NB4 (cell line): ENCODE results near the gene SYNGR3.

Source experiments
- DNase-seq: peaks from one replicate; pipeline ENCODE4 v3.0.0; 2010; ENCODE audit warnings: low read depth
- H3K4me3 ChIP-seq: one replicate; pipeline ENCODE4 v1.5.1; 2011; ENCODE audit warnings: mild to moderate bottlenecking, low read depth, low read length, moderate library complexity
- MYC ChIP-seq: IDR thresholded peaks from 2 replicates; pipeline ENCODE4 v1.6.1; 2011; ENCODE audit warnings: low read depth, low read length
- POLR2A ChIP-seq: IDR thresholded peaks from 2 replicates; pipeline ENCODE4 v1.6.1; 2011; ENCODE audit warnings: mild to moderate bottlenecking; ENCODE audit not compliant: insufficient read length; ENCODE audit errors: extremely low read depth
- TF ChIP-seq, protein P1 (sequence below): IDR thresholded peaks from one replicate; pipeline ENCODE4 v1.5.1; 2012; ENCODE audit warnings: low read depth, low read length
- TF ChIP-seq, protein P2 (sequence below): IDR thresholded peaks from 2 replicates; pipeline ENCODE4 v1.6.1; 2011; ENCODE audit warnings: low read depth, low read length

Gene SYNGR3

DNA sequence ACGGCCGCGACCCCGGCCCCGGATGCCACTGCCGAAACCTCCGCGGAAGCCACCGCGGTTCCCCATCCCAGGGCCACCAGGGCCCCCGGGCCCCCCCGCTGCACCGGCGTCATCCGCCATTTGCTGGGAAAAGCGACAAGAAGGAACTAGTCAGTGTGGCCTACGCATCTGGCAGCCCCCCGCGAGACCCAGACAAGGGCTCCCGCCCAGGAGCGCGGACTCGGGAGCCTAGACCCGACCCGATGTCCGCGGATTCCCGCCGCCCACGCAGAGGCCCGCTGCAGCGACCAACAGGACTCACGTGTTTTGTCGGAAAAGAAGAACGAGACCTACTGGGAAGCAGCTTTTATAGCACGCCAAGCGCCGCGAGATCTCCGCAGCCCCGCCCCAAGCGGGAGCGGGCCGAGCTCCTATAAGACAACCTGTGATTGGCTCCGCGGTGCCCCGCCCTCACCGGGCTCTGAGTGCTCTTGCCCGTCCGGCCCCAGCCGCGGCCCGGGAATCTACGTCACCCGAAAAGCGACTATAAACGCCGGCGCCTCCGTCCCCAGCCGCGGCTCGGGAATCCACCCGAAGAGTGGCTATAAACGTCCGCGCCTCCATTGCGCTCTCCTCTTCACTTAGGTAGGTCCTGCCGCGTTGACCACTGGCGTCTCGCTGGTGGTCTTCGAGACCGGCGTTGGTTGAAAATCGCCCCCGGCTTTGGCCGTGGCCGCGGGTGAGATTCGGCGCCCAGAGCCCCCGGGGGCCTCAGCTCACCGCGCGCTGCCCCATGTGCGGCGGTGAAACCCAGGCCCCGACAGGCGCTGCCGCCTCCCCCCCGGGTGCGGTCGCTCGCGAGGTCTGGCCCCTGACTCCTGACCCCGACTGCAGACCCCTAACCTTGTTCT lies 25.0 kb upstream of the SYNGR3 start, which contains the start of gene RPS2:
Gene RPS2 (minus strand): TSS at position 321 of the 890 bp plus-strand sequence. CDS start 201 bp downstream, at position 120.
- DNase-seq = peak; percentile 98
- H3K4me3 ChIP-seq = peak within 1 kb of the TSS; percentile 97
- TF ChIP-seq, protein P1, sequence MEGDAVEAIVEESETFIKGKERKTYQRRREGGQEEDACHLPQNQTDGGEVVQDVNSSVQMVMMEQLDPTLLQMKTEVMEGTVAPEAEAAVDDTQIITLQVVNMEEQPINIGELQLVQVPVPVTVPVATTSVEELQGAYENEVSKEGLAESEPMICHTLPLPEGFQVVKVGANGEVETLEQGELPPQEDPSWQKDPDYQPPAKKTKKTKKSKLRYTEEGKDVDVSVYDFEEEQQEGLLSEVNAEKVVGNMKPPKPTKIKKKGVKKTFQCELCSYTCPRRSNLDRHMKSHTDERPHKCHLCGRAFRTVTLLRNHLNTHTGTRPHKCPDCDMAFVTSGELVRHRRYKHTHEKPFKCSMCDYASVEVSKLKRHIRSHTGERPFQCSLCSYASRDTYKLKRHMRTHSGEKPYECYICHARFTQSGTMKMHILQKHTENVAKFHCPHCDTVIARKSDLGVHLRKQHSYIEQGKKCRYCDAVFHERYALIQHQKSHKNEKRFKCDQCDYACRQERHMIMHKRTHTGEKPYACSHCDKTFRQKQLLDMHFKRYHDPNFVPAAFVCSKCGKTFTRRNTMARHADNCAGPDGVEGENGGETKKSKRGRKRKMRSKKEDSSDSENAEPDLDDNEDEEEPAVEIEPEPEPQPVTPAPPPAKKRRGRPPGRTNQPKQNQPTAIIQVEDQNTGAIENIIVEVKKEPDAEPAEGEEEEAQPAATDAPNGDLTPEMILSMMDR = no peak
- TF ChIP-seq, protein P2, sequence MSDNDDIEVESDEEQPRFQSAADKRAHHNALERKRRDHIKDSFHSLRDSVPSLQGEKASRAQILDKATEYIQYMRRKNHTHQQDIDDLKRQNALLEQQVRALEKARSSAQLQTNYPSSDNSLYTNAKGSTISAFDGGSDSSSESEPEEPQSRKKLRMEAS = peak; percentile 88
- peak; percentile 95 for TF ChIP-seq MYC
- TF ChIP-seq POLR2A = peak; percentile 99

DNA sequence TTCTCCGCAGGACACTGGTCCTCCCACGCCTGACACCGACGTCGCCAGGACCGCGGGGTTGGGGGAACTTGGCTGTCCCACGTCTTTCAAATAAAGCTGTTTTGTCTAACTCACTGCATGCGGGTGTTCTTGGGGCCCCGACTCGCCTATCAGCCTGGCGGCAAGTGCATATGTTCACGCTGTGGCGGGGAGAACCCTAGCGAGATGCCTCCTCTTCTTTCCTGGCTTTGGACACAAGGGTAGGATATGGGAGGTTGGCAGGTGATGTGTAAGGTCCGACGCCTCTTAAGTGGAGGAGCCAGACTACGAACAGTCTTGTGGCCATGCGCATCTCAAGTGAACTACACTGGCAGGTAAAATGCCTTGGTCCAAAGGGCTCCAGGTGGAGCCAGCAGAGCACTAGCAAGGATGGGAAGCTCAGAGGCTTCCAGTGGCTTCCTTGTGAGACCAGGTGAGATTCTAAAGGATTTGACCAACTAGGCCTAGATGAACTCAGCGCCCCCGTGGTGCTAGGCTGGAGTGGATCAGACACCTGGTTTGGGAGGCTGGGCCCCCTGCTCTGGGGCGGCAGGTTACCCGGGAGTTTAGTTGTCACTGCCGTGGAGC lies 24.3 kb upstream of the SYNGR3 start:
- H3K4me3 ChIP-seq = peak overlapping the region; percentile 97

DNA sequence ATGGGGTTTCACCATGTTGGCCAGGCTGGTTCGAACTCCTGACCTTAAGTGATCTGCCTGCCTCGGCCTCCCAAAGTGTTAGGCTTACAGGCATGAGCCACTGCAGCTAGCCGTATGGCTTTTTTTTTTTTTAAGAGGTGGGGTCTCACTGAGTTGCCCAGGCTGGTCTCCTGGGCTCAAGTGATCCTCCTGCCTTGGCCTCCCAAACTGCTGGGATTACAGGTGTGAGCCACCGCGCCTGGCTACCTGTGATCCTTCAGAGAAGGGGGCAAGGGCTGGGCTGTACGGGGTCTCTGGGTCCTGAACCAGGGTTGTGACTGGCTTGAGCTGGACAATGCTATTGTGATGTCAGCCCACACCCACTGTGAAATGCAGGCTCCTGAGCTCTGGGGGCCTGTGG lies 23.3 kb upstream of the SYNGR3 start, which contains the start of gene RNF151:
Gene RNF151 (plus strand): TSS at position 397 of the 400 bp plus-strand sequence. CDS start 26 bp downstream, outside the sequence.
- DNase-seq = no peak
- H3K4me3 ChIP-seq = peak within 1 kb of the TSS; percentile 97
- no peak for TF ChIP-seq POLR2A
- TF ChIP-seq MYC = no peak
- TF ChIP-seq, protein P1 = no peak
- TF ChIP-seq, protein P2 = no peak

More for the DNA sequence above, 24.3 kb upstream of the SYNGR3 start:
- DNase-seq = no peak
- TF ChIP-seq, protein P1 = no peak
- TF ChIP-seq POLR2A (no peak), MYC (no peak)
- TF ChIP-seq, protein P2 = no peak

DNA sequence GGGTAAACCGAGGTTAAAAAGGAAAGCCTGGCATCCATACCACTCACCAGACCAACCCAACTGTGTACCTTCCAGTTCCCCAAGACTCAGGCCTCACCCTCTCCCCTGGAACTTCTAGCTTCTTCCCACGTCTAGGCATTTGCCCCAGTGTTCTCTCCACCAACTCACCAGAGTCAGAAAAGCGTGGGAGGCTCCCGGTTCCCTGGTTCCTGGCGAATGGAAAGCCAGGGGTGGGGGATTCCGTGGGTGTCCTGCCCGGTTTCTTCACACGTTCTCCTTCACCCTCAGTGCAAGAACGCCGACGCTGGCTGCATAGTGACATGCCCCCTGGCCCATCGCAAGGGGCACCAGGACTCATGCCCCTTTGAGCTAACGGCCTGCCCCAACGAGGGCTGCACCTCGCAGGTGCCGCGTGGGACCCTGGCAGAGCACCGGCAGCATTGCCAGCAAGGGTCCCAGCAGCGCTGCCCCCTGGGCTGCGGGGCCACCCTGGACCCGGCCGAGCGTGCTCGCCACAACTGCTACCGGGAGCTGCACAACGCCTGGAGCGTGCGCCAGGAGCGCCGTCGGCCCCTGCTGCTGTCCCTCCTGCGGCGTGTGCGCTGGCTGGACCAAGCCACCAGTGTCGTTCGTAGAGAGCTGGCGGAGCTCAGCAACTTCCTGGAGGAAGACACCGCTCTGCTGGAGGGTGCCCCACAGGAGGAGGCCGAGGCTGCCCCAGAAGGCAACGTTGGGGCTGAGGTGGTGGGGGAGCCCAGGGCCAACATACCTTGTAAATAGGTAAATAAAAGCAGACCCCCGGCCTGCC lies 21.4 kb upstream of the SYNGR3 start:
- TF ChIP-seq POLR2A (no peak), MYC (no peak)
- TF ChIP-seq, protein P1 = no peak
- TF ChIP-seq, protein P2 = no peak
- no peak overlapping the region for H3K4me3 ChIP-seq
- DNase-seq = no peak

DNA sequence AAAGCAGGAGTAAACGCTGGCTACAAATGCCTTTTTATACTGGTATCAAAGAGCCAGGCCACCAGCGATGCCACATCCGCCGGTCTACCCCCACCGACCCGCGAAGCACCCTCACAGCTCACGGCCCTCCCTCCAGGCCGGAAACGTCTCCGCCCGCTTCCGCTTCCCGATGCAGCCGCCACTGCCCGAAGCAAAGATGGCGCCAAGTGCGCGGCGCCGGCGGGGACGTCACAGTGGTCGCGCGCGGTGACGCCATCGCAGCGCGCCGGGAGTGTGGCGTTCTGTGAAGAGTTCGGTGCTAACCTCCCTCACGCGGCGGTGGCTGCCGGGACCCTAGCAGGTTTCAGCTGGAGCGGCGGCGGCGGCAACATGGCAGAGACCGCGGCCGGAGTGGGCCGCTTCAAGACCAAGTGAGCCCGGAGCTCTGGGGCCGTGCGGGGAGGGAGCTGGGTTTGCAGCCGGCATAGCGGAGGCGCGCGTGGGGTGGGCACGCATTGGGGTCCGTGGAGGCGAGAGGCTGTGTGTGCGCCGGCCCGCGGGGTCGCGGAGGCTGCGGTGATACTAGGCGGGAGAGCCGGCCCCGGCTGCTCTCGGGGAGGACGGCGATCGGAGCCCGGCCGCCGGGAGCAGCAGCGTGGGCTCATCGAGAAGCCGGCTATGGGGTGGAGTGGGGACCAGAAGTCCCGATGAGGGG lies 17.8 kb upstream of the SYNGR3 start, which contains the start of gene TBL3:
Gene TBL3 (plus strand): TSS at position 258 of the 694 bp plus-strand sequence. CDS start 112 bp downstream, at position 370.
- DNase-seq = peak; percentile 97
- TF ChIP-seq MYC = peak; percentile 84
- TF ChIP-seq POLR2A = peak; percentile 94
- TF ChIP-seq, protein P1 = no peak
- TF ChIP-seq, protein P2 = peak; percentile 67

More for the DNA sequence above, 17.8 kb upstream of the SYNGR3 start, which contains the start of gene TBL3:
- H3K4me3 ChIP-seq = peak within 1 kb of the TSS; percentile 79
